WTC11 (cell line): ENCODE measurements around the gene PRAME. TPM values are rescaled to one million over a fixed set of nuclear protein-coding genes. Genes with fewer than 3 reads are reported as not detected.

Source experiments
- ATAC-seq: fragments of 200-7000 bp; cut with Tn5 transposase; 2 replicates; pipeline ENCODE4 v1.10.0; 2021; ENCODE audit warnings: mild to moderate bottlenecking, moderate library complexity
- CTCF ChIA-PET: fragments of 300-600 bp; sonication (Branson Sonifier 250); formaldehyde crosslinking; loops from one replicate; lab custom pipeline; 2021; ENCODE audit warnings: antibody characterized with exemption; lab: Charles Lee
- POLR2A ChIA-PET: fragments of 350-600 bp; sonication (Branson Sonifier 250); formaldehyde crosslinking; loops from one replicate; lab custom pipeline; 2021; ENCODE audit warnings: antibody characterized with exemption; lab: Charles Lee
- DNase-seq: peaks from one replicate; pipeline ENCODE4 v3.0.0; 2021; ENCODE audit warnings: low spot score
- H3K27ac Mint-ChIP-seq: 2 replicates; pipeline ENCODE4 v1.8.0; 2021; ENCODE audit warnings: mixed read lengths
- H3K27me3 Mint-ChIP-seq: 2 replicates; pipeline ENCODE4 v1.8.0; 2021; ENCODE audit warnings: low read depth, mild to moderate bottlenecking, moderate library complexity, mixed read lengths
- H3K36me3 Mint-ChIP-seq: 2 replicates; pipeline ENCODE4 v1.8.0; 2021; ENCODE audit warnings: mixed read lengths
- H3K4me1 Mint-ChIP-seq: 2 replicates; pipeline ENCODE4 v1.8.0; 2022; ENCODE audit warnings: mixed read lengths
- H3K4me3 Mint-ChIP-seq: 2 replicates; pipeline ENCODE4 v1.8.0; 2021; ENCODE audit warnings: mild to moderate bottlenecking, moderate library complexity, mixed read lengths
- H3K9me3 Mint-ChIP-seq: 2 replicates; pipeline ENCODE4 v1.8.0; 2021; ENCODE audit warnings: mixed read lengths
- IRF2 ChIP-seq: sonication (generic); formaldehyde crosslinking; IDR thresholded peaks from 2 replicates; pipeline ENCODE4 v1.8.0; 2022; ENCODE audit warnings: low read depth, missing genetic modification reagents, borderline replicate concordance
- MXD4 ChIP-seq: fragments of 250-450 bp; sonication (Bioruptor Pico); IDR thresholded peaks from 2 replicates; pipeline ENCODE4 v1.8.0; 2021; ENCODE audit warnings: mild to moderate bottlenecking, moderate library complexity, borderline replicate concordance
- NFATC4 ChIP-seq: fragments of 250-450 bp; sonication (Bioruptor Pico); IDR thresholded peaks from 2 replicates; pipeline ENCODE4 v1.9.0; 2021; ENCODE audit warnings: mild to moderate bottlenecking
- NR1H2 ChIP-seq: sonication (generic); formaldehyde crosslinking; IDR thresholded peaks from 2 replicates; pipeline ENCODE4 v1.9.0; 2021; ENCODE audit warnings: mild to moderate bottlenecking, moderate library complexity, missing genetic modification reagents
- PRRX2 ChIP-seq: fragments of 250-450 bp; sonication (Bioruptor Pico); IDR thresholded peaks from 2 replicates; pipeline ENCODE4 v1.8.0; 2021; ENCODE audit warnings: mild to moderate bottlenecking
- TEAD1 ChIP-seq: sonication (generic); formaldehyde crosslinking; IDR thresholded peaks from 2 replicates; pipeline ENCODE4 v1.8.0; 2022; ENCODE audit warnings: mild to moderate bottlenecking, missing genetic modification reagents
- total RNA-seq: library from RNA; stranded (reverse); gene quantifications from 3 replicates; pipeline ENCODE4 v1.2.3, GENCODE V29; 2021
- TF ChIP-seq, protein P1 (sequence below): sonication (generic); formaldehyde crosslinking; IDR thresholded peaks from 2 replicates; pipeline ENCODE4 v1.8.1; 2023; ENCODE audit warnings: mild to moderate bottlenecking, missing genetic modification reagents, moderate library complexity
- TF ChIP-seq, protein P2 (sequence below): sonication (generic); formaldehyde crosslinking; IDR thresholded peaks from 2 replicates; pipeline ENCODE4 v1.8.1; 2023; ENCODE audit warnings: mild to moderate bottlenecking, moderate library complexity, missing genetic modification reagents
- TF ChIP-seq, protein P3 (sequence below): sonication (generic); formaldehyde crosslinking; IDR thresholded peaks from 2 replicates; pipeline ENCODE4 v1.8.0; 2023; ENCODE audit warnings: missing genetic modification reagents, mild to moderate bottlenecking, borderline replicate concordance
- TF ChIP-seq, protein P4 (sequence below): fragments of 250-450 bp; sonication (Bioruptor Pico); IDR thresholded peaks from 2 replicates; pipeline ENCODE4 v1.9.0; 2021; ENCODE audit warnings: mild to moderate bottlenecking, borderline replicate concordance
- TF ChIP-seq, protein P5 (sequence below): sonication (generic); formaldehyde crosslinking; conservative IDR thresholded peaks from 2 replicates; pipeline ENCODE4 v1.8.1; 2022; ENCODE audit warnings: mild to moderate bottlenecking, missing genetic modification reagents
- TF ChIP-seq, protein P6 (sequence below): fragments of 250-450 bp; sonication (Bioruptor Pico); IDR thresholded peaks from 2 replicates; pipeline ENCODE4 v2.1.2; 2022; ENCODE audit warnings: mild to moderate bottlenecking, moderate library complexity
- TF ChIP-seq, protein P7 (sequence below): sonication (generic); formaldehyde crosslinking; IDR thresholded peaks from 2 replicates; pipeline ENCODE4 v1.8.0; 2022; ENCODE audit warnings: missing genetic modification reagents
- TF ChIP-seq, protein P8 (sequence below): fragments of 250-450 bp; sonication (Bioruptor Pico); IDR thresholded peaks from 2 replicates; pipeline ENCODE4 v1.8.0; 2021; ENCODE audit warnings: mild to moderate bottlenecking
- TF ChIP-seq, protein P9 (sequence below): fragments of 250-450 bp; sonication (Bioruptor Pico); IDR thresholded peaks from 2 replicates; pipeline ENCODE4 v1.9.0; 2021; ENCODE audit warnings: moderate library complexity, mild to moderate bottlenecking, inconsistent platforms, borderline replicate concordance

Gene PRAME
- total RNA-seq, 1 experiment from 2014 or later = 1.5 TPM

DNA sequence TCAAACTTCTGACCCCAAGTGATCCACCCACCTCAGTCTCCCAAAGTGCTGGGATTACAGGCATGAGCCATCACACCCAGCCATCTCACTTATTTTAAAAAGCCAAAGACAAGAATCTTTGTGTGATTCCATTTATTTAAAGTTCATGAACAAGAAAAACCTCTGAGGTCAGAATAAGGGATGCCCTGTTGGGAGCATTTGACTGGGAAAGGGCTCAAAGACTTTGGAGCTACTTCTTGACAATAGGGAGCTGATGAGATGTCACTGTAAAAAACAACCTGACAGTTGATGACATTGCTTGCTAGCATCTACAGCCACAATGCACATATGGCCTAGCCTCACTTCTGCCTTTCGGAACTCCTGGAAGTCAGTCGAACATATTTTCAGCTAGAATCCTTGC, 45.4 kb downstream of the PRAME start:
- ATAC-seq = no peak
- Mint-ChIP-seq H3K9me3 (peaks cover 27% of the 10 kb centered on the region), H3K4me3 (no peak overlapping the region), H3K36me3 (peaks cover 10% of the 10 kb centered on the region), H3K27ac (no peak overlapping the region), H3K27me3 (peaks cover 95% of the 10 kb centered on the region), H3K4me1 (no peaks in the 10 kb centered on the region)
- POLR2A ChIA-PET = no interaction called here
- no peak for DNase-seq
- CTCF ChIA-PET = no interaction called here
- TF ChIP-seq, protein P1, sequence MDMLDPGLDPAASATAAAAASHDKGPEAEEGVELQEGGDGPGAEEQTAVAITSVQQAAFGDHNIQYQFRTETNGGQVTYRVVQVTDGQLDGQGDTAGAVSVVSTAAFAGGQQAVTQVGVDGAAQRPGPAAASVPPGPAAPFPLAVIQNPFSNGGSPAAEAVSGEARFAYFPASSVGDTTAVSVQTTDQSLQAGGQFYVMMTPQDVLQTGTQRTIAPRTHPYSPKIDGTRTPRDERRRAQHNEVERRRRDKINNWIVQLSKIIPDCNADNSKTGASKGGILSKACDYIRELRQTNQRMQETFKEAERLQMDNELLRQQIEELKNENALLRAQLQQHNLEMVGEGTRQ = no peak
- no peak for TF ChIP-seq MXD4 (CRISPR knock-in tag)
- TF ChIP-seq, protein P2, sequence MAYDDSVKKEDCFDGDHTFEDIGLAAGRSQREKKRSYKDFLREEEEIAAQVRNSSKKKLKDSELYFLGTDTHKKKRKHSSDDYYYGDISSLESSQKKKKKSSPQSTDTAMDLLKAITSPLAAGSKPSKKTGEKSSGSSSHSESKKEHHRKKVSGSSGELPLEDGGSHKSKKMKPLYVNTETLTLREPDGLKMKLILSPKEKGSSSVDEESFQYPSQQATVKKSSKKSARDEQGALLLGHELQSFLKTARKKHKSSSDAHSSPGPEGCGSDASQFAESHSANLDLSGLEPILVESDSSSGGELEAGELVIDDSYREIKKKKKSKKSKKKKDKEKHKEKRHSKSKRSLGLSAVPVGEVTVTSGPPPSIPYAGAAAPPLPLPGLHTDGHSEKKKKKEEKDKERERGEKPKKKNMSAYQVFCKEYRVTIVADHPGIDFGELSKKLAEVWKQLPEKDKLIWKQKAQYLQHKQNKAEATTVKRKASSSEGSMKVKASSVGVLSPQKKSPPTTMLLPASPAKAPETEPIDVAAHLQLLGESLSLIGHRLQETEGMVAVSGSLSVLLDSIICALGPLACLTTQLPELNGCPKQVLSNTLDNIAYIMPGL (CRISPR knock-in tag) = no peak
- TF ChIP-seq, protein P3, sequence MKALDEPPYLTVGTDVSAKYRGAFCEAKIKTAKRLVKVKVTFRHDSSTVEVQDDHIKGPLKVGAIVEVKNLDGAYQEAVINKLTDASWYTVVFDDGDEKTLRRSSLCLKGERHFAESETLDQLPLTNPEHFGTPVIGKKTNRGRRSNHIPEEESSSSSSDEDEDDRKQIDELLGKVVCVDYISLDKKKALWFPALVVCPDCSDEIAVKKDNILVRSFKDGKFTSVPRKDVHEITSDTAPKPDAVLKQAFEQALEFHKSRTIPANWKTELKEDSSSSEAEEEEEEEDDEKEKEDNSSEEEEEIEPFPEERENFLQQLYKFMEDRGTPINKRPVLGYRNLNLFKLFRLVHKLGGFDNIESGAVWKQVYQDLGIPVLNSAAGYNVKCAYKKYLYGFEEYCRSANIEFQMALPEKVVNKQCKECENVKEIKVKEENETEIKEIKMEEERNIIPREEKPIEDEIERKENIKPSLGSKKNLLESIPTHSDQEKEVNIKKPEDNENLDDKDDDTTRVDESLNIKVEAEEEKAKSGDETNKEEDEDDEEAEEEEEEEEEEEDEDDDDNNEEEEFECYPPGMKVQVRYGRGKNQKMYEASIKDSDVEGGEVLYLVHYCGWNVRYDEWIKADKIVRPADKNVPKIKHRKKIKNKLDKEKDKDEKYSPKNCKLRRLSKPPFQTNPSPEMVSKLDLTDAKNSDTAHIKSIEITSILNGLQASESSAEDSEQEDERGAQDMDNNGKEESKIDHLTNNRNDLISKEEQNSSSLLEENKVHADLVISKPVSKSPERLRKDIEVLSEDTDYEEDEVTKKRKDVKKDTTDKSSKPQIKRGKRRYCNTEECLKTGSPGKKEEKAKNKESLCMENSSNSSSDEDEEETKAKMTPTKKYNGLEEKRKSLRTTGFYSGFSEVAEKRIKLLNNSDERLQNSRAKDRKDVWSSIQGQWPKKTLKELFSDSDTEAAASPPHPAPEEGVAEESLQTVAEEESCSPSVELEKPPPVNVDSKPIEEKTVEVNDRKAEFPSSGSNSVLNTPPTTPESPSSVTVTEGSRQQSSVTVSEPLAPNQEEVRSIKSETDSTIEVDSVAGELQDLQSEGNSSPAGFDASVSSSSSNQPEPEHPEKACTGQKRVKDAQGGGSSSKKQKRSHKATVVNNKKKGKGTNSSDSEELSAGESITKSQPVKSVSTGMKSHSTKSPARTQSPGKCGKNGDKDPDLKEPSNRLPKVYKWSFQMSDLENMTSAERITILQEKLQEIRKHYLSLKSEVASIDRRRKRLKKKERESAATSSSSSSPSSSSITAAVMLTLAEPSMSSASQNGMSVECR (CRISPR knock-in tag) = no peak

DNA sequence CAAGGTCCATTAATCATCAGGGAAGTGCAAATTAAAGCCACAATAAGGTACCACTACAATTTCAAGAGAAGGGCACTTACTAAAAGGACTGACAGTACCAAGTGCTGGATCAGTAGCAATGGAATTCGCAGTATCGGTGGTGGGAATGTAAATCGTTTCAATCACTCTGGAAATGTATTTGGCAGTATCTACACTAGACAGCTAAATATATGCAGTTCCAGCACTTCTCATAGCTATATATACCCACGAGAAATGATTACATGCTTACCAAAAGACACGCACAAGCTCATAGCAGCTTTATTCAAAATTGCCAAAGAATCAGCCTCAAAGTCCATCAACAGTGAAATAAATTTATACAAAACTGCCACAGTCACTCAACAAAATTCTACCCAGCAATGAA, 46.1 kb downstream of the PRAME start:
- Mint-ChIP-seq H3K36me3 (peaks cover 10% of the 10 kb centered on the region), H3K27me3 (peaks cover 92% of the 10 kb centered on the region), H3K4me3 (no peak overlapping the region), H3K27ac (no peak overlapping the region), H3K4me1 (peaks cover under 1% of the 10 kb centered on the region; the same call in 1 of the 2 replicates), H3K9me3 (peaks cover 27% of the 10 kb centered on the region)
- DNase-seq (no peak), ATAC-seq (no peak)
- POLR2A ChIA-PET = no interaction called here
- CTCF ChIA-PET = no interaction called here
- TF ChIP-seq, protein P4, sequence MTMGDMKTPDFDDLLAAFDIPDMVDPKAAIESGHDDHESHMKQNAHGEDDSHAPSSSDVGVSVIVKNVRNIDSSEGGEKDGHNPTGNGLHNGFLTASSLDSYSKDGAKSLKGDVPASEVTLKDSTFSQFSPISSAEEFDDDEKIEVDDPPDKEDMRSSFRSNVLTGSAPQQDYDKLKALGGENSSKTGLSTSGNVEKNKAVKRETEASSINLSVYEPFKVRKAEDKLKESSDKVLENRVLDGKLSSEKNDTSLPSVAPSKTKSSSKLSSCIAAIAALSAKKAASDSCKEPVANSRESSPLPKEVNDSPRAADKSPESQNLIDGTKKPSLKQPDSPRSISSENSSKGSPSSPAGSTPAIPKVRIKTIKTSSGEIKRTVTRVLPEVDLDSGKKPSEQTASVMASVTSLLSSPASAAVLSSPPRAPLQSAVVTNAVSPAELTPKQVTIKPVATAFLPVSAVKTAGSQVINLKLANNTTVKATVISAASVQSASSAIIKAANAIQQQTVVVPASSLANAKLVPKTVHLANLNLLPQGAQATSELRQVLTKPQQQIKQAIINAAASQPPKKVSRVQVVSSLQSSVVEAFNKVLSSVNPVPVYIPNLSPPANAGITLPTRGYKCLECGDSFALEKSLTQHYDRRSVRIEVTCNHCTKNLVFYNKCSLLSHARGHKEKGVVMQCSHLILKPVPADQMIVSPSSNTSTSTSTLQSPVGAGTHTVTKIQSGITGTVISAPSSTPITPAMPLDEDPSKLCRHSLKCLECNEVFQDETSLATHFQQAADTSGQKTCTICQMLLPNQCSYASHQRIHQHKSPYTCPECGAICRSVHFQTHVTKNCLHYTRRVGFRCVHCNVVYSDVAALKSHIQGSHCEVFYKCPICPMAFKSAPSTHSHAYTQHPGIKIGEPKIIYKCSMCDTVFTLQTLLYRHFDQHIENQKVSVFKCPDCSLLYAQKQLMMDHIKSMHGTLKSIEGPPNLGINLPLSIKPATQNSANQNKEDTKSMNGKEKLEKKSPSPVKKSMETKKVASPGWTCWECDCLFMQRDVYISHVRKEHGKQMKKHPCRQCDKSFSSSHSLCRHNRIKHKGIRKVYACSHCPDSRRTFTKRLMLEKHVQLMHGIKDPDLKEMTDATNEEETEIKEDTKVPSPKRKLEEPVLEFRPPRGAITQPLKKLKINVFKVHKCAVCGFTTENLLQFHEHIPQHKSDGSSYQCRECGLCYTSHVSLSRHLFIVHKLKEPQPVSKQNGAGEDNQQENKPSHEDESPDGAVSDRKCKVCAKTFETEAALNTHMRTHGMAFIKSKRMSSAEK (CRISPR knock-in tag) = no peak
- TF ChIP-seq, protein P5, sequence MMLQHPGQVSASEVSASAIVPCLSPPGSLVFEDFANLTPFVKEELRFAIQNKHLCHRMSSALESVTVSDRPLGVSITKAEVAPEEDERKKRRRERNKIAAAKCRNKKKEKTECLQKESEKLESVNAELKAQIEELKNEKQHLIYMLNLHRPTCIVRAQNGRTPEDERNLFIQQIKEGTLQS (CRISPR knock-in tag) = no peak
- TF ChIP-seq IRF2 (CRISPR knock-in tag) (no peak), NFATC4 (no peak), PRRX2 (CRISPR knock-in tag) (no peak), TEAD1 (no peak), NR1H2 (CRISPR knock-in tag) (no peak)
- TF ChIP-seq, protein P6, sequence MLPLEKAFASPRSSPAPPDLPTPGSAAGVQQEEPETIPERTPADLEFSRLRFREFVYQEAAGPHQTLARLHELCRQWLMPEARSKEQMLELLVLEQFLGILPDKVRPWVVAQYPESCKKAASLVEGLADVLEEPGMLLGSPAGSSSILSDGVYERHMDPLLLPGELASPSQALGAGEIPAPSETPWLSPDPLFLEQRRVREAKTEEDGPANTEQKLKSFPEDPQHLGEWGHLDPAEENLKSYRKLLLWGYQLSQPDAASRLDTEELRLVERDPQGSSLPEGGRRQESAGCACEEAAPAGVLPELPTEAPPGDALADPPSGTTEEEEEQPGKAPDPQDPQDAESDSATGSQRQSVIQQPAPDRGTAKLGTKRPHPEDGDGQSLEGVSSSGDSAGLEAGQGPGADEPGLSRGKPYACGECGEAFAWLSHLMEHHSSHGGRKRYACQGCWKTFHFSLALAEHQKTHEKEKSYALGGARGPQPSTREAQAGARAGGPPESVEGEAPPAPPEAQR (CRISPR knock-in tag) = no peak
- TF ChIP-seq, protein P7, sequence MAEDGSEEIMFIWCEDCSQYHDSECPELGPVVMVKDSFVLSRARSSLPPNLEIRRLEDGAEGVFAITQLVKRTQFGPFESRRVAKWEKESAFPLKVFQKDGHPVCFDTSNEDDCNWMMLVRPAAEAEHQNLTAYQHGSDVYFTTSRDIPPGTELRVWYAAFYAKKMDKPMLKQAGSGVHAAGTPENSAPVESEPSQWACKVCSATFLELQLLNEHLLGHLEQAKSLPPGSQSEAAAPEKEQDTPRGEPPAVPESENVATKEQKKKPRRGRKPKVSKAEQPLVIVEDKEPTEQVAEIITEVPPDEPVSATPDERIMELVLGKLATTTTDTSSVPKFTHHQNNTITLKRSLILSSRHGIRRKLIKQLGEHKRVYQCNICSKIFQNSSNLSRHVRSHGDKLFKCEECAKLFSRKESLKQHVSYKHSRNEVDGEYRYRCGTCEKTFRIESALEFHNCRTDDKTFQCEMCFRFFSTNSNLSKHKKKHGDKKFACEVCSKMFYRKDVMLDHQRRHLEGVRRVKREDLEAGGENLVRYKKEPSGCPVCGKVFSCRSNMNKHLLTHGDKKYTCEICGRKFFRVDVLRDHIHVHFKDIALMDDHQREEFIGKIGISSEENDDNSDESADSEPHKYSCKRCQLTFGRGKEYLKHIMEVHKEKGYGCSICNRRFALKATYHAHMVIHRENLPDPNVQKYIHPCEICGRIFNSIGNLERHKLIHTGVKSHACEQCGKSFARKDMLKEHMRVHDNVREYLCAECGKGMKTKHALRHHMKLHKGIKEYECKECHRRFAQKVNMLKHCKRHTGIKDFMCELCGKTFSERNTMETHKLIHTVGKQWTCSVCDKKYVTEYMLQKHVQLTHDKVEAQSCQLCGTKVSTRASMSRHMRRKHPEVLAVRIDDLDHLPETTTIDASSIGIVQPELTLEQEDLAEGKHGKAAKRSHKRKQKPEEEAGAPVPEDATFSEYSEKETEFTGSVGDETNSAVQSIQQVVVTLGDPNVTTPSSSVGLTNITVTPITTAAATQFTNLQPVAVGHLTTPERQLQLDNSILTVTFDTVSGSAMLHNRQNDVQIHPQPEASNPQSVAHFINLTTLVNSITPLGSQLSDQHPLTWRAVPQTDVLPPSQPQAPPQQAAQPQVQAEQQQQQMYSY (CRISPR knock-in tag) = no peak
- TF ChIP-seq, protein P8, sequence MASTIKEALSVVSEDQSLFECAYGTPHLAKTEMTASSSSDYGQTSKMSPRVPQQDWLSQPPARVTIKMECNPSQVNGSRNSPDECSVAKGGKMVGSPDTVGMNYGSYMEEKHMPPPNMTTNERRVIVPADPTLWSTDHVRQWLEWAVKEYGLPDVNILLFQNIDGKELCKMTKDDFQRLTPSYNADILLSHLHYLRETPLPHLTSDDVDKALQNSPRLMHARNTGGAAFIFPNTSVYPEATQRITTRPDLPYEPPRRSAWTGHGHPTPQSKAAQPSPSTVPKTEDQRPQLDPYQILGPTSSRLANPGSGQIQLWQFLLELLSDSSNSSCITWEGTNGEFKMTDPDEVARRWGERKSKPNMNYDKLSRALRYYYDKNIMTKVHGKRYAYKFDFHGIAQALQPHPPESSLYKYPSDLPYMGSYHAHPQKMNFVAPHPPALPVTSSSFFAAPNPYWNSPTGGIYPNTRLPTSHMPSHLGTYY = no peak
- TF ChIP-seq, protein P9, sequence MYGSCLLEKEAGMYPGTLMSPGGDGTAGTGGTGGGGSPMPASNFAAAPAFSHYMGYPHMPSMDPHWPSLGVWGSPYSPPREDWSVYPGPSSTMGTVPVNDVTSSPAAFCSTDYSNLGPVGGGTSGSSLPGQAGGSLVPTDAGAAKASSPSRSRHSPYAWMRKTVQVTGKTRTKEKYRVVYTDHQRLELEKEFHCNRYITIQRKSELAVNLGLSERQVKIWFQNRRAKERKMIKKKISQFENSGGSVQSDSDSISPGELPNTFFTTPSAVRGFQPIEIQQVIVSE (CRISPR knock-in tag) = no peak
